GM21723 (cell line): ENCODE data around the gene TEX29.

ENCODE experiments used
- ATAC-seq: cut with Tn5 transposase; IDR thresholded peaks from one replicate; pipeline ENCODE4 v1.9.1; 2021; ENCODE audit warnings: mild to moderate bottlenecking, moderate library complexity; ENCODE audit not compliant: unreplicated experiment

TEX29 gene

DNA sequence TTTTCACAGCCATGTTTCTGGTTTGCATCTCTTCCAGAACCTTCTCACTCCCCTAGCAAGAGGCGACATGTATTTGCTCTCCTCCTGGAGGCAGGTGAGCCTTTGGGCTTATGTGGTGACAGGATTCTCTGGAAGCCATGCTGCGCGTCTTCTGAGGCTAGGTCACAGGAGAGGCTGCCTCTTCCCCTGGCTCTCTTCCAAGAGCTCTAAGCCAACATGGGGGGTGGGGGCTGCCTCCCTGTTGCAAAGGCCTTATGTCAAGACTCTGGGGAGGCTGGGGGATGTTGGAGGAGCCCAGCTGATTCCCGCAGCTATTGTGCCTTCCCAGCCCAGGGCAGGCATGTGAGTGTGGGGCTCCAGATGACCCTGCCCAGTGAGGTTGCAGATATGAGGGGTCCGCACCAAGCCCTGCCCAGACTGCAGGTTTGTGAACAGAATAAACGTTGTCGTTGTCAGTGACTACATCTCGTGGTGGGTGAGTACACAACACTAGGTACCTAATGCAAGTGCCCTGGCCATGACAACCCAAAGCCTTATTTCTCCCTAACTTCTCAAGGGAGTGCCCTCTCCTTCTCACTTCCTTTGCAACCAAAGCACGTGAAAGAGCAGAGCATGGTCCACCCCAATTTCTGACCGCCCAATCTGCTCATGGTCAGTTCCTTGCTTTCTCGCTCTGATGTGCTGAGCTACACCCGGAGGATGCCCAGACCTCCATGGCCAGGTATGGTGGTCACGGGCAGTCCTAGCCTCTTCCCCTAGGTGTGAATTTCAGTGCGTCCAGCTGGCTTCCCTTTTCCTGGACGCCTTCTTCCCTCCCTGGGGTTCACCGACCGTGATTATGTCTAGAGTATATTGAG, 44.9 kb downstream of the TEX29 start:
- no peak for ATAC-seq

DNA sequence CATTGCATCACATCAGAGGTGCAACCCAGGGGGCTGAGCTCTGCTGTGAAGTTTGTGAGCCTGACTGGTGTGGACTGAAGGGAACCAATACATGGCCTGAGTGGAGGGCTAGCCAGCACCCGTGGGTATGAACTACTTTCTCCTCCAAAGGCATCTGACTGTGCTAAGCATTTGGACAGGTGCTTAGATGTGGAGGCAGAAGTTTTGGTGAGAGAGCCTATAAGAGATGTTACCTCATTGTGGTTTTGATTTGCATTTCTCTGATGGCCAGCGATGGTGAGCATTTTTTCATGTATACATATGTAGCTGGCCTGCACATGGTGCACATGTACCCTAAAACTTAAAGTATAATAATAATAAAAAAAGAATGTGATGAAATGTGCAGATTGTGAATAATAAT, 46.9 kb downstream of the TEX29 start:
- ATAC-seq: no peak

DNA sequence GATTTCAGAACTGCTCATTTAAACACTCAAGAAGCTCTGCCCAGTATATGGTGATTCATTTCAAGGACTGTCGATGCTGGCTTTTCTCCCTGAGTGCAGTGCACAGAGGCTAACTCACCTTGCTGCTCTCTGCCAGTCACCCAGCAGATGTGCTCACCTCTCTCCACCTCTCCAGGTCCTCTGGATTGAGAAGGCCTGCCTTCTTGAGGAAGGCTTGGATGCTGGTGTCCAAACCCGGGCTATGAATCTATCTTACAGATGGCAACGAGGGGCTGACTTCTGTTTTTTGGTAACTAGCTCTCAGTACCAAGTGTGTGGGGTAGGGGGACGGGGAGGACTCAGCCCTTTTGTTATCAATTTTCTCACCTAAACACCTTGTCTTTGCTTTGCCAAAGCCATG, 47.6 kb downstream of the TEX29 start:
- ATAC-seq: no peak

DNA sequence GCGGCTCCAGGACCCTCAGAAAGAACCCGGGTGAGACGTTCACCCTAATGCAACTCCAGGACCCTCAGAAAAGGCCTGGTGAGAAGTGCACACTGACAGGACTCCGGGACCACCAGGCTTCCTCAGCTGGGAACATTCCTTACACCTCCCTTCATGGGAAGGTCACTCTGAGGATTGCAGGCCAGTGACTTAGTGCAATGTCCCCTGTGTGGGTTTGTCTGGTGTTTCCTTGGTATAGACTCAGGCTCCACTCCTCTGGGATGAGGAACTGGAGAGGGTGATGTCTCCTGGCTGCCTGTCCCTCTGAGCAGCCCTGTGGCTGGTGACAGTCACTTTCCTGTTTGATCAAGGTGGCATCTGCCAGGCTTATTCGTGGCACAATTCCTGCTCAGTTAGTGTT, 49.7 kb downstream of the TEX29 start:
- no peak for ATAC-seq

DNA sequence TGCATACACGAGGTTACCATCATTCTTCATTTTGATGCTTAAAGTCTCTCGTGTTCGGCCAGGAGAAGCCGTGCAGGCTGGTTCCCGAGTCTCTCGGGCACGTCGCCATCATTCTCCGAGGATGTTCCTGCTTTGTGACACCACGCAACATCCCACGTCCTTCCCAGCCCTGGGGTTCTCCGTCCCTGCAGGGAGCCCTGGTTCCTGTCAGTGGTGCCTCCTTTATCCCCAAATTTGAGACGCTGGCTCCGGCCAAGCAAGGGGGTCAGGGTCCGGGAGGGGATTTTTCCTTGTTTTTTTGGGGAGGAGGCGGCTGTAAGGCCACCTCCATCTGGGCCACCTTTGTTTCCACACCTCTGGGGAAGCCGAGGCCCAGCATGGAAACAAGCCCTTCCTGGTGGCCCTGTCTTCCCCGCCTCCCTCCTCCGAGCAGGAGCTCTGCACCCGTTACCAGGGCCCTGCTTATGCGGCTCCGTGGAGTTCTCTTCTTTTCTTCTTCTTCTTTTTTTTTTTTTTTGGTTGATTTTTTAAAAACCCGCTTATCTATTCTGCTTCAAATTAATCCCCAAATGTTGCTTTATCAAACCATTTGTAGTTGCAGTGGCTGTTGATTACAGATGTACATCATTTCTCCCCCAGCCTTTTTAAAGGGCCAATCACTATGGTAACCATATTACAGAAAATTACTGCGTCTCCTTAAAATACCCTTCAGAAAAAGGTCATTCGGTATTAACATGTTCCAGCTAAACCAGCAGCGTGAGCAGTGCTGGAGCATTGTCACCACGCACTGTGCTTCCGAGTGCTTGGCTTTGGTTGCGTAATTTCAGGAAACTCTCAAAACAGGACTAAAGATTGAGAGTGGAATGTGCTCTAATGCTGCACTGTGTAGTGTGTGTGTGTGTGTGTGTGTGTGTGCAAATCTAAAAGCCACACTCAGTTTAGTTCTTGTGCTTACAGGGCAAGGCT, 50.4 kb downstream of the TEX29 start:
- no peak for ATAC-seq

DNA sequence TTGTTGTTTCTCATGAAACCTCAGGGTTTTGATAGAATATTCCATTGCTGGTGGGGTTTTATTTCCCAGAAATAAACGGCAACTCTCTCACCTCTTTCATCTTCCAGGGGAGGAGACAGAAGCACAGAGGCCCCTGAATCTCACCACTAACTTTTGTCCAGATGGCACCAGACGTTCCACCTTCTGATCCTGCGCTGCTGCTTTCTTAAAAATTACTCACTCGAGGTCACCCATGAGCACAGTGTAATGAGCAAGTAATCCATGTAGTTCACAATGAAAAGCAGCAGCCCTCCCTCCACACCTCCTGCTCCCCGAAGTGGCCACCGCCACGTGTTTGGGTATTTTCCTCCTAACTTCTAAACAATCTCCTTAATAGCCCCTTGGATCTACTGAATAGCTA, 51.3 kb downstream of the TEX29 start:
- no peak for ATAC-seq

DNA sequence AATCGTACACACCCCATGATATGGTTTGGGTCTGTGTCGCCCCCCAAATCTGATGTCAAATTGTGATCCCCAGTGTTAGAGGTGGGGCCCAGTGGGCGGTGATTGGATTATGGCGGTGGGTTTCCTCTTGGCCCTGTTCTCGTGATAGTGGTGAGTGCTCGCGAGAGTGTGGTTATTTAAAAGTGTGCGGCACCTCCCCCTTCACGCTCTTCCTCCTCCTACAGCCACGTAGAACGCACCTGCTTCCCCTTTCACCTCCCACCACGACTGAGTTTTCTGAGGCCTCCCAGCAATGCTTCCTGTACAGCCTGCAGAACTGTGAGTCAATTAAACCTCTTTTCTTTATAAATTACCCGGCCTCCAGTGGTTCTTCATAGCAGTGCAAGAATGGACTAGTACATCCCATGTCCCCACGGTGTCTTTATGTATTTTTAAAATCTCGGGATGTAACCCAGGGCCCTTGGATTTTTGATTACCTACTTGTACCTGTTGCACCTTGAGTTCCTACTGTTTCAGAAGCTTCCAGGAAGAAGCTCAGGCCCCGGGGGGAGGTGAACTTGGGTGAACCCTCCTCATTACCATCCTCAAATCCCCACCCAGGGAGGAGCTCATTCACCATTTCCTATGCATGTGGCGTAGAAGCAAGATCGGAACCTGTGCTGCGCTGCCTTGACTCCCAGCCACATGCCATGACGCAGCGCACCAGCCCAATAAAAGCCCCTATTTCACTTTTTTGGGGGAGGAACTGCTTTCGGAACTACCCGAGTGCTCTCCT, 52.4 kb downstream of the TEX29 start:
- no peak for ATAC-seq

DNA sequence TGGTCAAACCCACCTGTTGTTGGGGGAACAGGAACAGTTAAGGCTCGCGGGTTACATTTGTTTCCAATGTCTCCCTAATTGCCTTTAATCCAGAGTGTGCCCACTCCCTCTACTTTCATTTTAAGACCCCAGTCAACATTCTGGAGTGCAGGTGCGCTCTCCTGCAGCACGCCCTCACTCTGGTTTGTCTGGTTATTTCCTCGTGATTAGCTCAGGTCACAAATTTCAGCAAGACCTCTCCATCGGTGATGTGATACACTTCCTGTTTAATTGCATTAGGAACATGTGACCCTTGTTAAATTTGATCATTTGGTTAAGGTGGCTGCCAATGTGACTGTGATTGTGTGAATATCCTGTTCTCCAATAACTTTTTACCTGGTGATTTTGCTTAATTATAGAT, 53.0 kb downstream of the TEX29 start:
- ATAC-seq: no peak

DNA sequence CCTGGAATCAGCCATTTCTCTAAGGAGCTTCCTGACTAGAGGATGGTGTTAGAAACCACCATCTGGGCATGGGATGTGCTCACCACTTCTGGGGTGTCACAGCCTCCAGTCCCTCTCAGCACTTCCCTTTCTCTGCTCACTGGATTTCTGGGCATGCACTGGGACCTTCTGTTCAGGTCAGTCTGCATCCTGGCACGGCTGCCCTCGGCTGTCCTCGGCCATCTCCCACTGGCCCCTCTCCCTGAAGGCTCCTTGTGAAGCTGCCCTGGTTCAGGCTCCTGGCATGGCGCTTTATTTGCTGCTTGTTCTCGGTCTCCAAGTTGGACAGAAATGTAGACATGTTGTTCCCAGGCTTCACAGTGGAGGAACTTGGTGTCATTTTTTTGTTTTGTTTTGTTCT, 60.0 kb downstream of the TEX29 start:
- ATAC-seq: no peak

DNA sequence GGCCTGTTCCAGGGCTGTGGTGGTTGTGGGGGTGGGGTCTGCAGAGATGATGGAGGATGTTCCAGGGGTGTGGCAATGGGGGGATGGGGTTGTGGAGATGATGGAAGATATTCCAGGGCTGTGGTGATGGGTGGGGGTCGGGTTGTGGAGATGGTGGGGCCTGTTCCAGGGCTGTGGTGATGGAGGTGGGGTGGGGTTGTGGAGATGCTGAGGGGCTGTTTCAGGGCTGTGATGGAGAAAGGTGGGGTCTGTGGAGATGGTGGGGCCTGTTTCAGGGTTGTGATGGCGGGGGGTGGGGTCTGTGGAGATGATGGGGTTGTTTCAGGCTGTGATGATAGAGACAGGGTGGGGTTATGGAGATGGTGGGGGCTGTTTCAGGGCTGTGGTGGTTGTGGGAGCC, 62.0 kb downstream of the TEX29 start:
- ATAC-seq: no peak

DNA sequence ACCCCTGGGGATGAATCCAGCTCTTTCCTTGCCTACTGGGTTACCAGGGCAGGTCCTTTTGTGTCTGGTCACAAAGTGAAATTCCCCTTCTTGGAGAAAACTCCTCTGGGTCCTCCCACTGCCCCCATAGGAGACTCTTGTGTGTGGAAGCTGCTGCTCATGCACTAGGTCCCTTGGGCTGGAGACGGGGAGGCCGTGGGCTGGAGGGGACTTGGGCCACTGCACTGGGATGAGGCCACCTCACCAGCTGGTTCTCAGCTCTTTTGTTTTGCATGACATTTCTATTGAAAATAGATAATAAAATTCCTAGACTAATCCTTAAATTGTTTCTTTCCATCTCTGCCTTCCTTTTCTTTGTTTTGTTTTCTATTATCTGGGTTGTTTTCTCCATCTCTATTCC, 62.4 kb downstream of the TEX29 start:
- no peak for ATAC-seq

DNA sequence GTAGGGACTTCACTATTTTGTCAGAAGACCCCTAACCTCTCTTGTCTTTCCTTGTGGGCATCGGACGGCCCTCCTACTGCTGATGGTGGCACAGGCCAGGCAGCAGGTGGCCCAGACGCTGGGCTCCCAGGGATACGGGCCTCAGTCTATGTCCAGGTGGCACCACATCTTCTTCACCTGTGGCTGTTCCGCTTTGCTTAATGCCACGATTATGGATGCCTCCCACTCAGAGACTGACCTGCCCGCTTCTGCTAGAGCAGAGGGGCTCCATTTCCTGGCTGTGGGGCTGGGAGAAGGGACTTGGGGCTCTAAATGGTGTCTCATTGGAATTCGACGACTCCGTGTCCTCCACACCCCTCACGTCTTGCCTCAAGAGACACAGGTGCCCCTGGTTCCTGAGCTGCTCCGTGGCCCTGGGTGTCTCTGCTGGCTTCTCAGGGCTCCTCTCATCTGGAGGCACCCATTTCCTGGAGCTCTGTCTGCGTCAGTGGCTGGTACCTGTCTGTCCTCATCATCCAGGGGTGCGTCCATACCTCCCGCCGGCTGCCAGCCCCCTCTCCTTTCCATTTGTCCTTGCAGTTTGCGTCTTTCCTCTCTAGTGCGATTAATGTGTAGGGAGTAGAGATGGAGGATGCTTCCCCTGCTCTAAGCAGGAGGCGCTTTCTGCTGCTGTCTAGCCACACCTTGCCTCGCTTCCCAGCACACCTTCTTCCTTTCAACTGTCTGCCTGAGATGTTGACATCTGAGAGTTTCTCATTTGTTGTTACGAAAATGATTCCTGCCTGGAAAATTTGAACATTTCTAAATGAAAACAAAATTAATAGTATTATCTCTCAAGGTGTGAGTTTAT, 63.4 kb downstream of the TEX29 start:
- ATAC-seq: no peak

DNA sequence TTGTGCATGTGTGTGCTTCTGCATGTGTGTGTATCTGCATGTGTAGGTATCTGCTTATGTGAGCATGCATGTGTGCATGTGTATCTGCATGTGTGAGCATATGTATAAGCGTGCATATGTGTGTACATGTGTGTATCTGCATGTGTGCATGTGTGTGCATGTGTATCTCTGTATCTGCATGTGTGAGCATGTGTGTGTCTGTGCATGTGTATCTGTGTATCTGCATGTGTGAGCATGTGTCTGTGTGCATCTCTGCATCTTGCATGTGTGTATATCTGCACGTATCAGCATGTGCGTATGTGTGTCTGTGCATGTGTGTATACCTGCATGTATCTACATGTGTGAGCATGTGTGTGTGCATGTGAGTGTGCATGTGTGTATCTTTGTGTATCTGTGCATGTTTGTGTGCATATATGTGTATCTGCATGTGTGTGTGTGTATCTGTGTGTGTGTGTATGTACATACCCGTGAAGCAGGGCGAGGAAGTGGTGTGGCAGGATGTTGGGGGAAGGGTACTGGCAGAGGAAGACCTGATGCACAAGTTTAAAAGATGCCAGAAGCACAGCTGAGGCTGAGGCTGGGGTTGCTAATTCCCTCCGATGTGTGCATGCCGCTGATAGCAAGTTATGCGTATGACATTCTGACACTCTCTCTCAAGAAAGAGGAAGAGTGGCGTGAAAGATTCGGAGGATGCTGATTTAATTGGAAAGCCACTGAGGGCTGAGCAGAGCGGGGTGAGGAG, 64.2 kb downstream of the TEX29 start:
- no peak for ATAC-seq

DNA sequence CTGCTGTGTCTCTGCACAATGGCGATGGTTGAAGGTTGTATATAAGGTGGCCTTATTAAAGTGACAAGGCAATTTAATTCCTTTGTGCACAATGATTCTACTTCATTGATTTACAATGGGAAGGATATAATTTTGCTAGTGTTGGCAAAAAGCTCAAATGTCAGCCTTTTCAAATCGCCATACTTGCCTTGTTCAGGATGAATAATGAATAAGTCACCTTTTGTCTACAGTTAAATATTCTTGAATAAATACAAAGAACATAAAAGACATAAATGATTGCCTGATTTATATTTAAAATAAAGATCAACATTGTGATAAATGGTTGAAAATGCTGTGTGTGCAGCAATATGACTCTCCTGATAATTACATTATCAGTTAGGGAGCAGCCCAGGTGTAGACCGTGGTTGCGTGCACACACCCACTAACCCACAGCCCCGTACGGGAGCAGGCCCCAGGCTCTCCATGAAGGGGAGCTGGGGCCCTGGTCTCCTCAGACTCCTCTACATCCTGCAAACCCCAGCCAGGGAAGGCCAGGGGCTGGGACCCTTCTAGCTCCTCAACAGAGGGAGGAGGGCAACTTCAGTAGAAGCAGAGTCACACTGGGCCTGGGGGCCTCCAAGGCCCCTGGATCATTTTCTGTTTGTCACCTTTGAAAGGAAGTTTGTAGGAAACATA, 64.9 kb downstream of the TEX29 start:
- ATAC-seq: no peak

DNA sequence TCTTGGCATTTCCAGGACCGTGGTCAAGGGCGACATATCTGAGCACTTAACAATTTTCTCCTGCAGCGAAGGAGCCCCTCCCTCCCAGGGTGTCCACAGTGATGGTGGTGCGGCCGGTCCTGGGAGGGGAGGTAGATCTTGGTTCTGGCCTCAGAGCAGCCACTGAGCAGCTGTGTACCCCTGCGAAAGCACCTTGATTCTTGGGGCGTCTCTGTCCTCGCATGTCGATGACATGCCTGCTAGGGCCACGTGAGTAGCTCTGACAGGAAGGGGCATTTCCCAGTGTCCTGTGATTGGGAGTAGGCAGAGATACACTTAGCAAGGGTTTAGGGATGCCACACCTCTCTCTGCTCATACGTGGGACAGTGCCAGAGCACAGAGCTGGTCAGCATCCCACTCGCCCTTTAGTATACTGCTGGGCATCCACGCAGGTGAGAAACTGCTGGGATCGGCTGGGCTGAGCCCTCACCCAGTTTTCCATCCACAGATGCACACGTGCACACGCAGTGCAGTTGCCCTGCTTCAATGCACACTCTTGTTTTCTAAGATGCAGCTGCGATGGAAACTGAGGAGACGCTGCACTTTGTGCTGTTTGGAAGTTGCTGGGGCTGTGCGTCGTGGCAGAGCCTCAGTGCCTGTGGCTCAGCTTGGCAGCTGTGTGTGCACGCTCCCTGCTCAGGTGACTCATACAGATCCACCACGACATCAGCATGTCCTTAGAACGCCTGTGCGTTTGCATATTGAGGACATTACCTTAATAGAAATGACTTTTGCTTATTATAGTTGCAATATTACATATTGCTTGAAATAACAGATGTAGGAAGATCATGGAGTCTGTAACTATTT, 66.8 kb downstream of the TEX29 start:
- ATAC-seq: no peak

DNA sequence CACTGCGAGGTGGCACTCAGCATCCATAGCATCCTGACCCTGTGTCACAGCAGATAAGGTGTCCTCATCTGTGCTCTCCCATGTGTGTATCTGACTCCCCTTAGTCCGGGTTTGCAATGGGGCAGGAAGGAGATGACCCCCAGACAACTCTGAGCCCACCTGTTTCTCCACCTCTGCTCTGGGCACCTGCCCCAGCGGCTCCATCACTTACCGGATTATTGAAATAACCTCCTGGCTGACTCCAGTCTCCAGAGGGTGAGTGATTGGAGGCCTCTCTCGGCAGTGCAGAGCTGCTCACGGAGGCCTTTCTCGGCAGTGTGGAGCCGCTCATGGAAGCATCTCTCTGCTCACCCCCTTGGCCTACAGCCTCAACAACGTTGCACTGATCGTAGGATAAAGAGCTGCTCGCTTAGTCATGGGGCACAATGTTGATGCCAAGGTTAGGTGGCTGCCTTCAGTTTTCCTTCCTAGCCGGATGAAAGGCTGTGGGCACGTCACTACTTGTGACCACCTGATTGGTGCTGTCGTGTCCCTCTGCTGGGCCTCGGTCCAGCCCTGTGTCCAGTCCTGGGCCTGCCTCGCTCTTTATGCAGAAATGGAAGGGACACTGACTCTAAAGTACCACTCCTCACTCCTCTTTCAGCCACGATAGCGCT, 67.6 kb downstream of the TEX29 start:
- no peak for ATAC-seq

DNA sequence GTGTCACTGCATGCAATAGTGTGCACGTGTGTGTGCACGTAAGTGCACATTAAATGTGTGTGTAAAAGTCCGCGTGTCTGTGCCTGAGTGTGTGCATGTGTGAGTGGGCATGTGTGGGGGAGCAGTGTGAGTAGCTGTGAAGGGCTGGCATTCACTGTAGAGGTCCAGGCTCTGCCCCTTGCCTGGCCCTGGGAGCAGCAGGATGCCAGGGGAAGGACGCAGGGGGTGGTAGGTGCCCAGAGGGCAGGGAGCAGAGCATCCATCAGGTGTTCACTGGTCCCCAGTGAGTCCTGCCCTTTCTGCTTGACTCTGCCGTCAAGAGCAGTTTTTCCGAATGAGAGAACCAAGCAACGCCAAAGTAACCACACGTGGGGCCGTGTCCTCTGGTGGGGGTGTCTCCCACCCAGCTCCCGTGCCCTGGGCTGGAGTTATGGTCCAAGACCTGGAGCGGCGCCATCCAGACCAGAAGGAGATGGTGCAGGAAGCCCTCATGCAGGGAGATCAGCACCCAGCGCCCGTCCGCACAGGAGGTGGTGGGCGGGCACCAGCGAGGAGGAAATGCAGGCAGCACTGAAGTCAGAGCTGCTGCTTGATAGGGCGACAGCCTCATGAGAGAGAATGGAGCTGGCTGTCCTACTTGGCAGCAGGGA, 68.5 kb downstream of the TEX29 start:
- no peak for ATAC-seq
